Activated T-helper 1 cell treated with Interleukin-2 at 50 U/mL for 16 hours (primary cell): ENCODE data around the gene PIGZ.
A peak's percentile ranks its signal among the peaks of the same experiment; 100 is the strongest.

ENCODE experiments used
- DNase-seq: peaks from one replicate; pipeline ENCODE4 v3.0.0-alpha.2; 2020; ENCODE audit warnings: low read depth

Gene PIGZ

GRCh38 chr3:196968233-196969133 lies at the start of gene PIGZ:
TSS of gene PIGZ (minus strand) at chr3:196968833. CDS start at chr3:196952031, 16,802 bp downstream.
- DNase-seq = peak; percentile 20

GRCh38 chr3:197017003-197017402 lies 48.4 kb upstream of the PIGZ start:
- no peak for DNase-seq

- DNase-seq = no peak
These were observed 47.4 kb upstream of the PIGZ start for GRCh38 chr3:197015790-197016736.

- no peak for DNase-seq
These were observed 46.4 kb upstream of the PIGZ start for GRCh38 chr3:197014942-197015575.

- DNase-seq = no peak
These were observed 45.4 kb upstream of the PIGZ start for GRCh38 chr3:197014024-197014423.

DNA sequence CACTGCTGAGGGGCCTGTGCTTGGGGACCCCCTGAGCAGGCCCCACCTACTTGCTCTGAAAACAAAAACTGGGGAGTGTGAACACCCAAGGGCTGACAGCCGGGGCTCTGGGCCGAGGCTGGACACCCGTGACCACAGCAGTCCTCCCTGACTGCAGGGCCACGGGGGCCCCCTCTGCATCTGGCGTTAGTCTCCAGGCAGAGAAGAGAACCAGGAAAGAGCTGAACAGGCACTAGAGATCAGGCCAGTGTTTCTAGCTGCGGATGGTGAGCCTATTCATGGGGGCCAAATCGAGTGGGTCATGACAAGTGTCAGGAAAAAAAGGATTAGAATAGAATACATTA lies 43.9 kb upstream of the PIGZ start:
- DNase-seq = no peak

GRCh38 chr3:197011780-197012539 lies 43.3 kb upstream of the PIGZ start:
- DNase-seq = no peak

DNA sequence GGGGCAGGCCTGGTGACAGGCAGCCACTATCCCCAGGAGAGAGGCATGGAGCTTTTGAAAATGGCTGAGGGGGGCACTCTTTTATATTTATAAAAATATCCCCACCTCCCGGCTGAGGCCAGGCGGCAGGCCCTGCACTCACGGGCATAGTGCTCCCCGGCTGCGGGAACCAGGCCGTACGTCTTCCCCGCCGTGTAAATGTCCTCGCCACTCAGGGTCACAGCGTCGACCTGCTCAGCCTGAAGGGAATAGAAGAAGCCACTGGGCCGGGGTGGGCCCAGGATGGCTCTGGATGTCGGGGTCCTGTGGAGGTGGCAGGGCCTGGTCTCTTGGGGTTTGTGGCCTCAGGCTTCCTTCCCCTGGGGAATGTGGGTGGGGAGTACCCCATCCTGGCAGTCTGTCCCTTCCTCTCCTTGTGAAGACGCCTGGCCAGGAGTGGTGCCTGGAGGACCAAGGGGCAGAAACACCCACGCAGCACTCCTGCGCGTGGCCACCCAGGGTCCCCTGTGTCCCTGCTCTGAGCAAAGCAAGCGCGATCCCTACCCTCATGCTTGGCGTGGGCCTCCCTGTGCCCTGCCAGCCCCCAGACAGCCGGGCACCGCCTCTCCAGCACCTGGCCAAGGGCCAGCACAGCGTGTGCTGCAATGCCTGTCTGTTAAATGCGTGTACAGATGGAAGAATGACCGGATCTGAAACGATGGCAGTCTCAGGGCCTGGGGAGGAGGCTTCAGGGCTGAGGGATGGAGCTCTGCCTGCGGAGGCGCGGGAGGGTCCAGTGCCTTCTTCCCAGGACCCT lies 42.1 kb upstream of the PIGZ start:
- no peak for DNase-seq

DNA sequence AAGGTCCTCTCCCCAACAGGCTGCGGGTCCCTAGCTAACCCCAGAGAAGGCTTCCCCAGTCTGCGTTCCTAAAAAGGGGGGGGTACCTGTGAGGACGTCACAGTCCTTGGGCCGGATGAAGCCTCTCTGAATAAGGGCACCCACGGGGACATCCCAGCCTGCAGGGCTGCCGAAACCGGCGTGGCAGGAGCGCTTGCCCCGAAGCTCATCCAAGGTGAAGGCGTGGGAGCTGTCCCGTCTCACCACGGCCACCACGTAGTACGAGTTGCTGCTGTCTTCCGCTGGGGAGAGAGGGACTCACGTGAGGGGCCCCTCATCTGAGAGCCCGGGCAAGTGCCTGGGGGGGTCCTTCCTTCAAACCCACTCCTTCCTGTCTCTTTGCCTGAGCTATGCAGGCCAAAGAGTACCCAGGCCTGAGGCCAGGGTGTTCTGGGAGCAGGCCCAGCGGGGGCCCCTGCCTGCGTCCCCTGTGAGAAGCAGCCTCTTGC lies 40.9 kb upstream of the PIGZ start:
- DNase-seq = no peak

DNA sequence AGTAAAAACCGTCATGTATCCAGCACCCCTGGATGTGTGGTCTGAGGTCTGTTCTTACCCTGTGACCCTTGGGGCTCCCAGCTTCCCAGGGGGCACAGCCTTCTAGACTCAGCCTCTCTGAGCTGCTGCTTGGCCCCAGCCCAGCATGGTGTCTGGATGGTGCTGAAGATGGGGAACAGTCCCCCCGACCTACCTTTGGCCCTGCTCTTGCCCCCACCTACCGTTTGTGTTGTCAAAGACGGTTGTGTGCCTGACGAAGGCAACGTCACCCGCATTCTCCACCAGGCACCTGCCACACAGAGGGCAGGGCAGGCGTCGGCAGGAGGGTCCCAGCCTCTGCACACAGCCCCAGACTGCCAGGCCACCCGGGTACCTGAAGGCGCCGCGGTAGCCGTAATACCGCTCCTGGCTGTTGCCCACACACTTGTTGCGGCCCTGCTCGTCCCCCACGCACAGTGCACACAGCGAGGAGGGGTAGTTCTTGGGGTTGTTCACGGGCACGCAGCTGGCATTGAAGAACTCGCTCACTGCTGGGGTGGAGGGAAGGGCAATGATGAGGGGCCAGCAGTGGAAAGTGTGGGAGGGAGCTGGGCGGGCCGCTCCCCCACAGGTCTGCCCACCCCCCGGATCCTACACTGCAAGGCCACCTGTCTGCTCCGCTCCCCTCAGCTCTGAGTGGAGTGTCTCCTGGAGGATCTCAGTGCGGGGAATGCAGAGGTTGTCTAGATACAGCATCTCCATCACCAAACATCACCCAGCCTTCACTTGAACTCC lies 40.0 kb upstream of the PIGZ start:
- DNase-seq = no peak

GRCh38 chr3:197007953-197008352 lies 39.3 kb upstream of the PIGZ start:
- DNase-seq = no peak

GRCh38 chr3:197007296-197007940 lies 38.8 kb upstream of the PIGZ start:
- DNase-seq = no peak

DNA sequence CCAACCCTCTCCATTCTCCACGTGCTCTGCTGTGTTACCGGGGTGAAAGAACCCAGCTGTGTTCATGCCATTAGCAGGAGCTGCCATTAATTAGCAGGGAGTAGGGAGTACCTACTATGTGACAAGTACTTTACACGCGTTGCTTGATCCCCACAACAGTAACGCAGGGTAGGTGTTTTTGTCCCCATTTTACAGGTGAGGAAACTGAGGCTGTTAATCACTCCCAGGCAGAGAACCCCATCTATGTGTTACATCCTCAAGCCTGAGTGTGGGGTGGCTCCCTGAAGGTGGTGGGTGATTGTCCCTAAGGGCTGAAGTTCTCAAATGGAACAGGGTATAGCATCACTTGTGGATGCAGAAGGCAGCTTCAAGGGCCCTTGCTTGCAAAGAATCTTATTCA lies 38.2 kb upstream of the PIGZ start:
- DNase-seq = no peak

GRCh38 chr3:197006446-197006845 lies 37.8 kb upstream of the PIGZ start:
- no peak for DNase-seq

GRCh38 chr3:197003461-197004385 lies 35.1 kb upstream of the PIGZ start:
- no peak for DNase-seq

- peak; percentile 66 for DNase-seq
These were observed 34.2 kb upstream of the PIGZ start for GRCh38 chr3:197002701-197003454.

- DNase-seq = no peak
These were observed 33.5 kb upstream of the PIGZ start for GRCh38 chr3:197001972-197002700.
